ENCODE results near the gene ROPN1L. TPM values are rescaled to one million over a fixed set of nuclear protein-coding genes. Genes with fewer than 3 reads are reported as not detected.
A peak's percentile ranks its signal among the peaks of the same experiment; 100 is the strongest.

Gene ROPN1L
- total and polyA plus RNA-seq, 10 donors = 2.0 to 27.9 (median 11.4) TPM

- Histone ChIP-seq H3K27me3 (replicated peaks in 1 of 7) (no peaks in the 10 kb centered on the region), H3K36me3 (no peaks in the 10 kb centered on the region), H3K4me1 (peaks cover 0 to 52% (median 27%) of the 10 kb centered on the region in 6 donors), H3K9me3 (no peaks in the 10 kb centered on the region), H3K27ac (peak overlapping the region in 7 of 8 donors; percentile 14 to 66 (median 44)), H3K4me3 (no peak overlapping the region)
- TF ChIP-seq CTCF (IDR thresholded peaks at IDR 0.05 in 8 of 11, conservative IDR thresholded peaks at IDR 0.05 in 3 of 11) = no peak
- no peak for TF ChIP-seq POLR2A (IDR thresholded peaks at IDR 0.05)
- no peak for TF ChIP-seq POLR2AphosphoS5 (IDR thresholded peaks at IDR 0.05)
- peak; percentile 53 for DNase-seq
- WGBS, 5 donors = 78 to 93% (median 89%) methylated on average over 7 of the region's 7 CpGs
- intact Hi-C loops (cut with DNase I; ENCODE audit: low total_unique reads) = no loop called here
These were observed 61.6 kb downstream of the ROPN1L start for GRCh38 chr5:10503321-10503720.

- 54 to 67% (median 58%) methylated on average over 7 to 8 of the region's 8 CpGs for WGBS, 5 donors
- intact Hi-C loops (cut with DNase I; ENCODE audit: low total_unique reads) = no loop called here
These were observed 62.5 kb downstream of the ROPN1L start for GRCh38 chr5:10503997-10504793.

GRCh38 chr5:10505517-10506095, 63.9 kb downstream of the ROPN1L start:
- 32 to 54% (median 48%) methylated on average over 8 of the region's 8 CpGs for WGBS, 5 donors
- H3K27me3 ChIP-seq (replicated peaks in 1 of 7) = no peaks in the 10 kb centered on the region
- H3K27ac ChIP-seq = peak overlapping the region in 5 of 8 donors; percentile 17 to 54 (median 43)
- H3K36me3 ChIP-seq = no peaks in the 10 kb centered on the region
- H3K4me3 ChIP-seq = no peak overlapping the region
- intact Hi-C loops (cut with DNase I; ENCODE audit: low total_unique reads) = no loop called here
- DNase-seq = peak; percentile 75
- no peak for TF ChIP-seq POLR2A (IDR thresholded peaks at IDR 0.05)
- peak in 1 of 3 donors; percentile 14 for TF ChIP-seq POLR2AphosphoS5 (IDR thresholded peaks at IDR 0.05)
- TF ChIP-seq CTCF (IDR thresholded peaks at IDR 0.05 in 8 of 11, conservative IDR thresholded peaks at IDR 0.05 in 3 of 11) = no peak
- H3K4me1 ChIP-seq = peaks cover 0 to 52% (median 27%) of the 10 kb centered on the region in 6 donors
- no peaks in the 10 kb centered on the region for H3K9me3 ChIP-seq

More at GRCh38 chr5:10503997-10504793, 62.5 kb downstream of the ROPN1L start:
- TF ChIP-seq POLR2AphosphoS5 (IDR thresholded peaks at IDR 0.05) (peak in 2 of 3 donors; percentile 66 to 87), CTCF (IDR thresholded peaks at IDR 0.05 in 8 of 11, conservative IDR thresholded peaks at IDR 0.05 in 3 of 11) (no peak)
- Histone ChIP-seq H3K4me3 (no peak overlapping the region), H3K9me3 (no peaks in the 10 kb centered on the region), H3K27me3 (replicated peaks in 1 of 7) (no peaks in the 10 kb centered on the region), H3K36me3 (no peaks in the 10 kb centered on the region), H3K27ac (peak overlapping the region in 6 of 8 donors; percentile 14 to 66 (median 49)), H3K4me1 (peaks cover 0 to 52% (median 27%) of the 10 kb centered on the region in 6 donors)
- DNase-seq = peak; percentile 70

GRCh38 chr5:10506535-10506934, 64.9 kb downstream of the ROPN1L start:
- WGBS, 5 donors = 94 to 97% (median 96%) methylated on average over 3 of the region's 3 CpGs
- TF ChIP-seq POLR2A (IDR thresholded peaks at IDR 0.05) (no peak), CTCF (IDR thresholded peaks at IDR 0.05 in 8 of 11, conservative IDR thresholded peaks at IDR 0.05 in 3 of 11) (no peak), POLR2AphosphoS5 (IDR thresholded peaks at IDR 0.05) (no peak)
- peak overlapping the region in 2 of 8 donors; percentile 38 to 46 for H3K27ac ChIP-seq
- intact Hi-C loops (cut with DNase I; ENCODE audit: low total_unique reads) = no loop called here
- peaks cover 0 to 51% (median 24%) of the 10 kb centered on the region in 6 donors for H3K4me1 ChIP-seq
- DNase-seq = no peak
- no peaks in the 10 kb centered on the region for H3K36me3 ChIP-seq
- H3K9me3 ChIP-seq = no peaks in the 10 kb centered on the region
- H3K4me3 ChIP-seq = no peak overlapping the region
- H3K27me3 ChIP-seq (replicated peaks in 1 of 7) = no peaks in the 10 kb centered on the region
